DMS114 treated with DMSO at 0.1 percent for 48 hours (cell line): ENCODE measurements around the gene CYP1A2.
"Not testable (repeated sequence)": the region's sequence is repeated elsewhere in the genome, so short reads cannot be mapped to it uniquely, and the experiment has no call there.

ENCODE experiments used
- DNase-seq: peaks from one replicate; lab custom pipeline; 2025; ENCODE audit not compliant: unreplicated experiment; lab: John Stamatoyannopoulos, UW

Gene CYP1A2, protein sequence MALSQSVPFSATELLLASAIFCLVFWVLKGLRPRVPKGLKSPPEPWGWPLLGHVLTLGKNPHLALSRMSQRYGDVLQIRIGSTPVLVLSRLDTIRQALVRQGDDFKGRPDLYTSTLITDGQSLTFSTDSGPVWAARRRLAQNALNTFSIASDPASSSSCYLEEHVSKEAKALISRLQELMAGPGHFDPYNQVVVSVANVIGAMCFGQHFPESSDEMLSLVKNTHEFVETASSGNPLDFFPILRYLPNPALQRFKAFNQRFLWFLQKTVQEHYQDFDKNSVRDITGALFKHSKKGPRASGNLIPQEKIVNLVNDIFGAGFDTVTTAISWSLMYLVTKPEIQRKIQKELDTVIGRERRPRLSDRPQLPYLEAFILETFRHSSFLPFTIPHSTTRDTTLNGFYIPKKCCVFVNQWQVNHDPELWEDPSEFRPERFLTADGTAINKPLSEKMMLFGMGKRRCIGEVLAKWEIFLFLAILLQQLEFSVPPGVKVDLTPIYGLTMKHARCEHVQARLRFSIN

DNA sequence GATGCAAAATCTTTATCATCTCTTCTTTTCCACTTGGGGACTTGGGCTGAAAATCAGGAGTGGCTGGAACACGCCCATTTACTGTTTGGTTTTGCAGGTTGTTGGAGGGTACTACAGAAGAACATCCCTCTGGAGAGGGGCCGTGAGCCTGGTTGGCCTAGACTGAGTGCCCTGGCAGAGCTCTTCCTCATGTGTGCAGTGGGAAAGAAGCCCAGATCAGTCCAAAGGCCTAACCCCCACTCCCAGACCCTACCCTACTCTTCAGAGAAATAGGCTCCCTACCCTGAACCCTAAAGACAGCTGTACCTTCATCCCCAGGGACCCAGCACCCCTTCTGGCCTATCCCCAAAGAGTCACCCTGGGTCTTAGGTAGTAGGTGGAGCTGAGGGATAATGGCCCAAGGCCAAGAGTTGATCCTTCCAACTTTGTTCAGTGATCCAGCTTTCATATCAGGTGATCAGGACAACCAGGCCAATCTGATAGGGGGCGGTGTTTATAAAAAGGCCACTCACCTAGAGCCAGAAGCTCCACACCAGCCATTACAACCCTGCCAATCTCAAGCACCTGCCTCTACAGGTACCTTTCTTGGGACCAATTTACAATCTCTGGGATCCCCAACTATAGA, at the start of gene CYP1A2:
Gene CYP1A2 (plus strand): TSS at position 524 of the 625 bp plus-strand sequence. CDS start 894 bp downstream, outside the sequence.
- no peak for DNase-seq

DNA sequence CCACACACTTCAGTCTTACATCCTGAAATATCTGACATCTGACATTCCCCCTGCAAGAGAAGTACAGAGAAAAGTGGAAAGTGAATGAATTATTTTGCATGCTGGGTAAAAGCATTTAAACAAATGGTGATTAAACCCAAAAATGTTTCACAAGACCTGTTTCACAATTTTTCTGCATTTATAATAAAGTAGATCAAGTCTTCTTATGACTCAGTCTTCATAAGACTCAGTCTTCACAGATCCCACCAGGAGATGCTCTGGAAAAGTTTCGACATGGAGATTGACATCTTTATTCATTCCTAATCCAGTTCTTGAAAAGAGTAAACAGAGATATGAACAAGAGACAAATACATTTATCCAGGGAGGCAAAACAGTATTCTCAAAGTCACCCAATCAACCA, 39.6 kb upstream of the CYP1A2 start:
- no peak for DNase-seq

DNA sequence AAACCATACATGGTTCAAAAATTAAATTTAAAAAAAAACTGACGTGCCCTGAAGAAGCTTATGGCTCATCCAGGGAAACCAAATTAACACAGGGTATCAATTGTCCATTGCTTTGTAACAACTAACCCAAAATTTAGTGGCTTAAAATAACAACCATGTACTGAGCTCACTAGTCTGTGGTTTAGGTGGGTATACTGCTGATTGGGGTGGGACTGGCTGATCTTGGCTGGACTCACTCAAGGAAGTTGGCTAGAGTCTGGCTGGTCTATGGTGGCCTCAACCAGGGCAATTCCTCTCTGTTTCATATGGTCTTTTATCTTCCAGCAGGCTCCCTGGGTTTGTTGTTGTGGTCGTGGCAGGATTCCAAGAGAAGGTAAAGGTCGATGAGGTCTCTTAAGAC, 38.8 kb upstream of the CYP1A2 start:
- DNase-seq, result no peak

DNA sequence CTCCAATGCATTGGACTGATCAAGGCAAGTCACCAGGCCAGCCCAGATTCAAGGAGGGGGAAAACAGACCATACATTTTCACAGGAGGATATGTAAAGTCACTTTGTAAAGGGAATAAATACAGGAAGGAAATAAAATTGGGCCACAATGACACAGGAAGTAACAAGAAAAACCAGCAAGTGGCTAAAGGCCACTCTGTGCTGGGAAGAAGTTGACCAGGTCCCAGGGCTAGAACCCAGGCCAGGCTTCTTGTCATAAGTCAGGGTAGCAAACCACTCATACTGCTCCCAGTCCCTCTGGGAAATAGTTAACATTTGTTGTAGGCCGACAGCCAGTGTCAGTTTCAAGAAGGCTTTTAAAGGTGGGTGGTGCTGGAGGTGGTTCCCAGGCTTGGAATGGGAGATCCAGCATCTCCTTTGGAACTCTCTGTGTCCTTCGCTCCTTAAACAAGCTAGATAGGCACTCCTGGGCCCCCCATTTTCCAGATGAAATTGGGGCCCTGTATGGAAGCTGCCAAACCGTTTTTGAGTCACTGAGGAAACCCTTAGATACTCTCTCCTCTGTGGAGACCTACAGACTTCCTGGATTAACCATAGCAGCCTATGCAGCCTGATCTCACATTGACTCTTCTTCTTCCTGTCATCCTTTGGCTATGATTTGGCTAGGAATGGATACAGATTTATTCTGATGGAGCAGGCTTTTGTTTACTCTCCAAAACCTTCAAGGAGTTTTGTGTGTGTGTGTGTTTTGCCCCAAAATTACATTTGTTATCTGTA, 38.1 kb upstream of the CYP1A2 start:
- no peak for DNase-seq

DNA sequence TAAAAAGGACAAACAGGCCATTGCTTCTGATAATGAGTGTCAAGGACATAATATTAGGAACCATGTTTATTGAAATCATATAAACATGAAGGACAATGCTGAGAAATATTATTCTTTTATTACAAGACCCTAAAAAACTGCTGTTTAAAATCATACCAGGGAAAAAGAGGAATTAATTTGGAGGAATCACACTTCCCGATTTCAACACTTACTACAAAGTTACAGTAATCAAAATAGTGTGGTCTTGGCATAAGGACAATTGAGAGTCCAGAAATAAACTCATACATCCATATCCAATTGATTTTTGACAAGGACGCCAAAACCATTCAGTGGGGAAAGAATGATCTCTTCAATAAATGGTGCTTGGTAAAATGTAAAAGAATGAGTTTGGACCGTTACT, 36.3 kb upstream of the CYP1A2 start:
- DNase-seq, result no peak

DNA sequence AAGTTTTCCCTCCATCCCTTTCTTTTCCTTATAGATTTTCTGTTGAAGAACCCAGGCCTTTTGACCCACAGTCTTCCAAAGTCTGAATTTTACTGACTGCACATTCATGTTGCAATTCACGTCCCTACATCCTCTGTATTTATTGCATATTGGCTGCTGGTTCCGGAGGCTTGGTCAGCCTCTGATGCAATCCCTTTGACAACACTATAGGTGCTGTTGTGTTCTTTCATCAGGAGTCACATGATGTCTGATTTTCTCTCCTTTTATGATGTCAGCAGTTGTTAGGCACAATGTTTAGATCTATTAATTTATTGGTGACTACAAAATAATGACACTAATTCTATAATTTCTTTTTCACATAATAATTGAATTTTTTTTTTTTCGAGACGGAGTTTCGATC, 32.0 kb upstream of the CYP1A2 start:
- no peak for DNase-seq

DNA sequence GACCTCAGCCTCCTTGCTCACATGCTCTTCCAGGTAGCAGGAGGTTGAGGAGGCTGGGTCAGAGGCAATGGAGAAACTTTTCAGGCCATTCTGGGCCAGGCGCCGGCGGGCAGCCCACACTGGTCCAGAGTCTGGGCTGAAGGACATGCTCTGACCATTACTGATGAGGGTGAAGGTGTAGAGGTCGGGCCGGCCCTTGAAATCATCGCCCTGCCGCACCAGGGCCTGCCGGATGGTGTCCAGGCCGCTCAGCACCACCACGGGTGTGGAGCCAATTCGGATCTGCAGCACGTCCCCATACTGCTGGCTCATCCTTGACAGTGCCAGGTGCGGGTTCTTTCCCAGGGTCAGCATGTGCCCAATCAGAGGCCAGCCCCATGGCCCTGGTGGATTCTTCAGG, 26.1 kb upstream of the CYP1A2 start:
- DNase-seq, result no peak

DNA sequence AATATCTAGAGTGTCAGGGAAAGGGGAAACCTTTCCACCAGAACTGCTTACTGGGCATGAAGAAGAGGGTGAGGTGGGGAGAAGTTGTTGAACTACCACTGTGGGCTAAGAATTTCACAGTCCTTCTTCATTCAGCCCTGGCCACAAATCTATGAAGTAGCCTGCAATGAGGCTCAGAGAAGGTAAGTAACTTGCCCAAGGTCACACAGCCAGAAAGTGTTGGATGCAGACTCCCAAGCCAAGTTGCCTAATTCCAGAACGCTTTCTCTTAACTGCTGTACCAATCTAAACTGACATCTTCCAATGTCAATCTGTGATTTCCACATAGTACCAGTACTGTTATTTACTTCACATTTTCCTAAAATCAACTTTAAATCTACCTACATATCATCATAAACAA, 25.5 kb upstream of the CYP1A2 start:
- no peak for DNase-seq

DNA sequence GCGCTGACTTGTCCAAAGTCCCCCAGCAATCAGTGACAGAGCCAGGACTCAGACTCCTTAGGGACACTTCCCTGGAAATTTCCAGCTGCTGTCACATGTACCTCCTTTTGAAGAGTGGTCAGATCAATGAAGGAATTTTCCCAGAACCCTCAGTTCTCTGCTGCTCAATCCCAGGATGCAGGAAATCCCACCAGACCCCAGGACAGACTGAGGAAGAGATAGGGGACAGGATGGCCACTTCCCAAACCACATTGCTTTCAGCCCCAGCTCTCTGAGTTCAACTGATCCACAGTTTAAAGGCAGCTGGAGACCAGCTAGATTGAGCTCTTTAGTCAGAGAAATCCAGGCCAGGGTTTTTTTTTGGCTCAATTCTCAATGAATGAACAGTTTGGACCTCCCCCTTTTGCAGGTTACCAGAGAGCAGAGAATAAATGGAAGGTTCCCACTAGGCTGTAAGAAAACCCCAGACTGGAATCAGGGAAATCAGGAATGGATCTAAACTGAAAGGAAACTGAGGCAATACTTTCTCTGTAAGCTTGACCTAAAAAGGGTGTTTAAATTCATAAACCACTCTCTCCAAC, 24.8 kb upstream of the CYP1A2 start:
- DNase-seq, result peak; percentile 64

DNA sequence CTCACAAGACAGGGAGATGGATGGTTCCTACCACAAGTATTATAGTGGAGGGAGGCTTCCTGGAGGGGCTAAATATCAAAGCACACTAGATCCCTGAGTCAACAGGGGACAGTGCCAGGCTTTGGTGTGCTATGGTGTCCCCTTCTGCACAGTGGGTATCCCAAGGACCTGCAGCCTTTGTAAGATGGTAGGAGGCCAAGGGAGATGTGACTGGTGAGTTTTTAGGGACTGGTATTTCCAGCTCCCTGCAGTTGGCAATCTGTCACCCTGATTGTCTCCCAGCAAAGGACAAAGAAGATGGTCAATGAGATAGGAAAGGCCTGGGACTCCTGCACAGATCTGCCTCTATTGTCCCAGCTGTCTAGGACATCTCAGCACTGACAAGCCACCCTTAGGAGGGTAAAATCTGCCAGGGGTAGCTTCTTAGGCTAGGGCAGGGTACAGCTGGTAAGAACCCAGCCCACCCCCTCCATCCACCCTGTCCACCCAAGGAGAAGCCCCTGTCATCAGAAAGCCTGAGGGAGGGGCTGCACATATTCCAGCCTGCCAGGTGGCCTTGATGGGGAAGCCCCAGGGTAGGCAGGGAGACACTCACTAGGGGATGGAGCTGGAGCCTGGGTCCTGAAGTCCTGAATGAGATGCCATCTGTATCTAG, 23.9 kb upstream of the CYP1A2 start:
- no peak for DNase-seq

DNA sequence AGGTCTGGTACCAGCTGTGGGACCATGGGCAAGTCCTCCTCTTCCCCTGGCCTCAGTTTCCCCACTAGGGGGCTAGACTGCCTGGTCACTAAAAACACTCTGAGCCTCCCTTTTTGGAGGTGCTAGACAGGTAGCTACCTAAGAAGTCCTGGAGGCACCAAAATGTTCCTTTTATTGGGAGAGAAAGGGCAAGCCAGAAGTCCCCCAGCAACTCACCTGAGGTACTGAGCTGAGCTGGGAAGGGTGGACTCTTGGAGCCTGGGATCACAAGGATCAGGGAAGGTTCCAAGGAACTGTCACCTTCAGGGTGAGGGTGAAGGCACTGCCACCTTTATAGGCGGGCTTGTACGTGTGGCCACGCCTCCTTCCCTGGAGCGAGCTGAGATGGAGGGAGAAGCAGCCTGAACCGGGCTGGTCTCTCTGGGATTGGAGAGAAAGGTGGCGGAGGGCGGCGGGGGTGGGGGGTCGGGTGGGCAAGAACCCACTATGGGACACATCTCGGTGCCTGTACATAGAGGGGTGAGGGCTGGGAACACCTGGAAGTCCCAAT, 23.3 kb upstream of the CYP1A2 start, which contains the start of gene CYP1A1:
Gene CYP1A1 (minus strand): TSS at position 304 of the 550 bp plus-strand sequence. CDS start 2,431 bp downstream, outside the sequence.
- DNase-seq, result peak; percentile 14

DNA sequence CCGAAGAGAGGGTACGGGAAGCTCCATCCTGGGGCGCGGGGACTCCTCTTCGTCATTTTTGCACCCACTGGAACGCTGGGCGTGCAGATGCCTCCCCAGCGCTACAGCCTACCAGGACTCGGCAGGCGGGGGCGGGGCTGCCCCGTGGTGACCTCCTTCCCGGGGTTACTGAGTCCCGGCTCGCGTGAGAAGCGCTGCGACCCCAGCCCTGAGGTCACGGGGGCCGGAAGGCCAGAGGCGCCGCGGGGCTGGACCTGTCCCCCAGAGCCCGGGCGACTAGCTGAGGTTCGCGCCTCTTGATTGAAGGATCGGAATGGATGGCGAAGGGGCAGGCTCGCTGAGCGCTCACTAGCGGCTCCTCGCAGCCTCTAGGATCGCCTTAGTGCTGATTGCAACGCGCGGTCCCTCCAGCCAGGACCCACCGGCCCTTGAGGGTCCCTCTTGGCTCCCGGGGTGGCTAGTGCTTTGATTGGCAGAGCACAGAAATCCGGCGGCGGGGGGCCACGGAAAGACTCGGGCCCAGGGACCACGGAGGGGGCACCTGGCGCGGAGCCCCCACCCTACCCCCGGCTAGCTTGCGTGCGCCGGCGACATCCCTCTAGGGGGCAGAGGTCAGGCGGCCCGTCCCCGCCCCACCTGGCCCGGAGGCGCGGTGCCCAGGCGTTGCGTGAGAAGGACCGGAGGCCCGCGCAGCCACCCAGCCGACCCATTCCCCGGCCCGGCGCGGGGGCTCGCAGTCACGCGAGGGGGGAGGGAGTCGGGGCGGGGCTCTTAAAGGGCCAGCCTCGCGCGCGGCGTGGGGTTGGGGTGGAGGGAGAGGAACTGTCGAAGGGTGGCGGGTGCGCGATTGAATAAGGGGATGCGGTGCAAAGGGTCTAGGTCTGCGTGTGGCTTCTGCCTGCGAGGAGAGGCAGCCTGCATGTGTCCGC, 22.5 kb upstream of the CYP1A2 start:
- DNase-seq, result peak; percentile 12

DNA sequence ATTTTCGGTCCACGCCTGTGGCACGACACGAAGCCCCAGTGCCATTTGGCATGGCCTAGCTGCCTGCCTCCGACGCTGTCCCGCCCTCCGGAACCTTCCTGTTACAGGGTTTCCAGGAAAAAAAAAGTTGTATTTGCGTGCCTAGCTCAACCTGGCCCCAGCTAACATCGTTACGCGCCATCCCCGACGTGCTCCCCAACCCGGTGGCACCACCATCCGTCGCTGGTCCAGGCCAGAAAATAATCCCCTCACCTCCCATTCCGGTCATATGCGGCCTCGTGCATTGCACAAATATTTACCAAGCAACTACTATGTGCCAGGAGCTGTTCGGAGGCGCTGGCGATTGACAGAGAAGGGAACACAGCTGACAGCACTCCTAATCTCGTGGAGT, 21.9 kb upstream of the CYP1A2 start:
- no peak for DNase-seq

DNA sequence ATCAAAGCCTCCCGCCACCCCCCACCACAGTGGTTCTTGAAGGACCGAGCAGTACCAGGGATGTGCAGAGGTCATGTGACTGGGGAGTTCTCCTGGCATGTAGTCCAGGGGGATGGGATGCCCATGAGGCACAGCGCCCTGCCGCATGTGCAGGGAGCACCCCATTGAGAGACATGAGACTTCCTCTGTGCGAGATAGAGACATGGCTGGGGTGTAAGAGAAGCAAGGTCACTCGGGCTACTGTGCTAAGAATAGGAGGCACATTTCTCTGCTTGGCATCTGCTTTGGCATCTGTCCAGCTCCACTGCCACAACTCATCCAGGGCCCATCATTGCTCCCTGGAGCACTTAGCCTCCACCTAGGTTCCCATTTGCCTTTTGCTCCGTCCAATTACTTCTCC, 20.9 kb upstream of the CYP1A2 start:
- DNase-seq, result no peak

DNA sequence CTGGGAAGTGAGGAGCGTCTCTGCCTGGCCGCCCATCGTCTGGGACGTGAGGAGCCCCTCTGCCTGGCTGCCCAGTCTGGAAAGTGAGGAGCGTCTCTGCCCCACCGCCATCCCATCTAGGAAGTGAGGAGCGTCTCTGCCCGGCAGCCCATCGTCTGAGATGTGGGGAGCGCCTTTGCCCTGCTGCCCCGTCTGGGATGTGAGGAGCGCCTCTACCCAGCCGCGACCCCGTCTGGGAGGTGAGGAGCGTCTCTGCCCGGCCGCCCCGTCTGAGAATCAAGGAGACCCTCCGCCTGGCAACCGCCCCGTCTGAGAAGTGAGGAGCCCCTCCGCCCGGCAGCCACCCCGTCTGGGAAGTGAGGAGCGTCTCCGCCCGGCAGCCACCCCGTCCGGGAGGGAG, 19.9 kb upstream of the CYP1A2 start:
- DNase-seq, result not testable (repeated sequence)

DNA sequence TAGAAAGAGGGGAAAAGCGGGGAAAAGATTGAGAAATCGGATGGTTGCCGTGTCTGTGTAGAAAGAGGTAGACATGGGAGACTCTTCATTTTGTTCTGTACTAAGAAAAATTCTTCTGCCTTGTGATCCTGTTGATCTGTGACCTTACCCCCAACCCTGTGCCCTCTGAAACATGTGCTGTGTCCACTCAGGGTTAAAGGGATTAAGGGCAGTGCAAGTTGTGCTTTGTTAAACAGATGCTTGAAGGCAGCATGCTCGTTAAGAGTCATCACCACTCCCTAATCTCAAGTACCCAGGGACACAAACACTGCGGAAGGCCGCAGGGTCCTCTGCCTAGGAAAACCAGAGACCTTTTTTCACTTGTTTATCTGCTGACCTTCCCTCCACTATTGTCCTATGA, 19.3 kb upstream of the CYP1A2 start:
- not testable (repeated sequence) for DNase-seq

DNA sequence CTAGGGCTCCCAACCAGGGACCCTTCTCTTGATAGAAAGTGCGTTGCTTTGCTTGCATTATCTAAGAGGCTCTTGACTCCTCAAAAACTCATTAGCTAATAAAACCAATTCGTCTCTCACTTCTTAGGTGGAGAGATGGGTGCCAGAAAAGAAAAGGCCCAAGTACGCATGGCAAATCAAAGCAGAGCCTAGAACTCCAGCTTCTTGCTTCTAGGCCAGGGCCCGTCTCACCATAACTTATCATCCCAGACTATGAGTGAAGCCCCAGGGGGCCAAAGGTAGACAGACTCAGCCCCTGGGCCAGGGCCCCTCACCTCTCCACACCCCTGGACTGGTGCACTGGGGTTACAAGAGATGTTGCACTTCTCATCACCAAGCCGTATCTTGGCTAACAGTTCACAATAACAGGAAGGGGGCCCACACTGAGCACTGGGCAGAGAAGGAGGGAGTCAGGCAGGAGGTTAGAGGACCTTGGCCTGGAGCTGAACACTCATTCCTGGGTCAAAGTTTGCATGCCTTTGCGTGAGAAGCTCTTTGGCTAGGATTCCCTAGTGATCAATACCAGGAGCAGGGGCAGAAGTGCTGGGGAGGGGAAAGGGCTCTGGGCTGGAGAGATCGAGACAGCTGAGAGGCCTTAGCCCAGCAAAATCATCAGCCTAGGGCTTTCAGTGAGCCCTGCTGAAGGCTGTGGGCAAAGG, 17.9 kb upstream of the CYP1A2 start:
- no peak for DNase-seq

DNA sequence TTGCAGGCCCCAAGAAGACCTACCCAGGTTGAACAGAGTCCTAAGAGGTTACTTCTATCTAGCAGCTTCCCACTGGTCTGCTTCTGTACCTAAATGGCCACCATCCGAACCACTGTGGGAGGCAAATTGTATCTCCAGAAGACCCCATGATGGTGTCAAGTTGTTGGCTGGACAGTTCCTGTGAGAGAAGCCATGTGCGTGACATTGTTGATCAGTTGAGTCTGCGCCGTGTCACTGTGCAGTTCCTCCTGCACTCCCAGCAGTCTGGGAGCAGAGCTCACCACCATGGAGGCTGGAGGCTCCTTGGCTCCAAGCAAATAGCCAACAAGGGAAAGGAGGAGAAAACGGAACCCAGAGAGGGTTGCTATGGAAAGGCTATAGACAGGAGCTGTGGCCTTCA, 15.8 kb upstream of the CYP1A2 start:
- DNase-seq, result no peak

DNA sequence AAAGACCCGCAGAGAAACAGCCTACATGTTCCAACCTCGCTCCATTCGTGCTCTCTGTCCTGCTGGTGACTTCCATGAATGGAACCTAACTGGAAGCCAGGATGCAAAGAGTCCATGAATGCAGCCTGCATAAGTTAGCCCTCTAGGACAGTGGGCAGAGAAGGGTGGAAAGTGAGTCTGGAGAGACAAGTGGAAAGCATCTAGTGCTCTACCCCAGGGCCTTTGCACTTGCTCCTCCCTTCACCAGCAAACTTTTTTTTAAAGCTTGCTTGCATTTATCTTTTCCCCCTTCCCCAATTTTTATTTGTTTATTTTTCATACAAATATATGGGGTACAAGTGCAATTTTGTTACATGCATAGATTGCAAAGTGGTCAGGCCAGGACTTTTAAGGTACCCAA, 15.4 kb upstream of the CYP1A2 start:
- DNase-seq, result no peak
